Measurements from ENCODE around the gene PGAP1. TPM values are rescaled to one million over a fixed set of nuclear protein-coding genes. Genes with fewer than 3 reads are reported as not detected.

PGAP1 gene
- total RNA-seq, 1 donor from 2014 or later = 6.1 TPM

GRCh38 chr2:196967775-196968174, 41.3 kb upstream of the PGAP1 start:
- TF ChIP-seq, protein P1, sequence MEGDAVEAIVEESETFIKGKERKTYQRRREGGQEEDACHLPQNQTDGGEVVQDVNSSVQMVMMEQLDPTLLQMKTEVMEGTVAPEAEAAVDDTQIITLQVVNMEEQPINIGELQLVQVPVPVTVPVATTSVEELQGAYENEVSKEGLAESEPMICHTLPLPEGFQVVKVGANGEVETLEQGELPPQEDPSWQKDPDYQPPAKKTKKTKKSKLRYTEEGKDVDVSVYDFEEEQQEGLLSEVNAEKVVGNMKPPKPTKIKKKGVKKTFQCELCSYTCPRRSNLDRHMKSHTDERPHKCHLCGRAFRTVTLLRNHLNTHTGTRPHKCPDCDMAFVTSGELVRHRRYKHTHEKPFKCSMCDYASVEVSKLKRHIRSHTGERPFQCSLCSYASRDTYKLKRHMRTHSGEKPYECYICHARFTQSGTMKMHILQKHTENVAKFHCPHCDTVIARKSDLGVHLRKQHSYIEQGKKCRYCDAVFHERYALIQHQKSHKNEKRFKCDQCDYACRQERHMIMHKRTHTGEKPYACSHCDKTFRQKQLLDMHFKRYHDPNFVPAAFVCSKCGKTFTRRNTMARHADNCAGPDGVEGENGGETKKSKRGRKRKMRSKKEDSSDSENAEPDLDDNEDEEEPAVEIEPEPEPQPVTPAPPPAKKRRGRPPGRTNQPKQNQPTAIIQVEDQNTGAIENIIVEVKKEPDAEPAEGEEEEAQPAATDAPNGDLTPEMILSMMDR (IDR thresholded peaks at IDR 0.05; ENCODE audit: insufficient read depth, low read length, severe bottlenecking) = no peak
- DNase-seq (ENCODE audit: low read depth) (no peak), FAIRE-seq (no peak)
- no peak overlapping the region for H3K4me3 ChIP-seq (ENCODE audit: low read depth, low read length)
- H3K36me3 ChIP-seq (ENCODE audit: control insufficient read depth, insufficient read depth, low read length) = no peaks in the 10 kb centered on the region
- no peaks in the 10 kb centered on the region for H3K27me3 ChIP-seq (ENCODE audit: control insufficient read depth, insufficient read depth, low read length)

- no peak for FAIRE-seq
- H3K4me3 ChIP-seq (ENCODE audit: low read depth, low read length) = peak overlapping the region; percentile 7
These were observed 40.6 kb upstream of the PGAP1 start for GRCh38 chr2:196967116-196967515.

DNA sequence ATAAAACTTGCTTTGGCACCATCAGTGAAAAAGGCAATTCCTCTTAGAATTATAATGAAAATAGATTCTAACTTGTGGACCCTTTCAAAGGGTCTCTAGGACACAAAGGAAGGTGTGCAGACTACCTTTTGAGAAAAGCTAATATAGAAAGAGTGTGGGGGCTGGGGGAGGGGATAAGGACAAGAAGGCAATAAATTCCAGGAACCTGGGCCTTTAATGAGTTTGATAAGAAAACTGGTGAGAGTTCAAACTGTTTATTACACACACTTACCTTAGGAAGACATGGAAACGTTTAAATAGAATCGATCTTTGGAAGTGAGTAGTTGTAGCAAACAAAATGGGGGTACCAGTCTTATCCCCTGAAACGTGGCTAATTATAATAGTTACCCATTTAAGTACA, 39.6 kb upstream of the PGAP1 start:
- no peak for FAIRE-seq
- H3K36me3 ChIP-seq (ENCODE audit: control insufficient read depth, insufficient read depth, low read length) = no peaks in the 10 kb centered on the region
- TF ChIP-seq, protein P1 (IDR thresholded peaks at IDR 0.05; ENCODE audit: insufficient read depth, low read length, severe bottlenecking) = no peak
- no peak for DNase-seq (ENCODE audit: low read depth)
- H3K4me3 ChIP-seq (ENCODE audit: low read depth, low read length) = no peak overlapping the region
- no peaks in the 10 kb centered on the region for H3K27me3 ChIP-seq (ENCODE audit: control insufficient read depth, insufficient read depth, low read length)

More at GRCh38 chr2:196967116-196967515, 40.6 kb upstream of the PGAP1 start:
- Histone ChIP-seq H3K36me3 (ENCODE audit: control insufficient read depth, insufficient read depth, low read length) (no peaks in the 10 kb centered on the region), H3K27me3 (ENCODE audit: control insufficient read depth, insufficient read depth, low read length) (no peaks in the 10 kb centered on the region)
- TF ChIP-seq, protein P1 (IDR thresholded peaks at IDR 0.05; ENCODE audit: insufficient read depth, low read length, severe bottlenecking) = no peak
- DNase-seq (ENCODE audit: low read depth) = peak; percentile 45

DNA sequence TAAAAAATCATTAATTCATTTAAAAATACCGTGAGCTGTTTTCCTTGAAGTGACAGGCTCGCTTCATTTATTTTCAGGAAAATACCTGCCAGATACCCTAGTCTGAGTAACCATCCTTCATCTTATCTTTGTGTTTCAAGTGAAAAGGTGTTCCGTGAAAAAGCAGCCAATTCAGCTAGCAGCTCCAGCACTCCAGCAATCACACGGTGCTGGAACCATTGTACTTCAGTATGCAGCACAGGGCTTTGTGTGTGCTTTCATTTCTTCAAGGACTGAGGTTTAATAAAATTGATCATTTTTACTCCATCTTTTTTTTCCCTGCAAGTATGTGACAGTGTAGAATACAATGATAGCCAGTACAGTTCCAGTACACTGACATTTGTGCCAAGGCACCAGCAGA, 39.1 kb upstream of the PGAP1 start:
- Histone ChIP-seq H3K4me3 (ENCODE audit: low read depth, low read length) (no peak overlapping the region), H3K27me3 (ENCODE audit: control insufficient read depth, insufficient read depth, low read length) (no peaks in the 10 kb centered on the region), H3K36me3 (ENCODE audit: control insufficient read depth, insufficient read depth, low read length) (no peaks in the 10 kb centered on the region)
- TF ChIP-seq, protein P1 (IDR thresholded peaks at IDR 0.05; ENCODE audit: insufficient read depth, low read length, severe bottlenecking) = no peak
- DNase-seq (ENCODE audit: low read depth) (no peak), FAIRE-seq (no peak)

- TF ChIP-seq, protein P1 (IDR thresholded peaks at IDR 0.05; ENCODE audit: insufficient read depth, low read length, severe bottlenecking) = no peak
- DNase-seq (ENCODE audit: low read depth) (peak; percentile 71), FAIRE-seq (no peak)
- H3K36me3 ChIP-seq (ENCODE audit: control insufficient read depth, insufficient read depth, low read length) = no peaks in the 10 kb centered on the region
- no peaks in the 10 kb centered on the region for H3K27me3 ChIP-seq (ENCODE audit: control insufficient read depth, insufficient read depth, low read length)
- H3K4me3 ChIP-seq (ENCODE audit: low read depth, low read length) = no peak overlapping the region
These were observed 37.5 kb upstream of the PGAP1 start for GRCh38 chr2:196963961-196964360.

DNA sequence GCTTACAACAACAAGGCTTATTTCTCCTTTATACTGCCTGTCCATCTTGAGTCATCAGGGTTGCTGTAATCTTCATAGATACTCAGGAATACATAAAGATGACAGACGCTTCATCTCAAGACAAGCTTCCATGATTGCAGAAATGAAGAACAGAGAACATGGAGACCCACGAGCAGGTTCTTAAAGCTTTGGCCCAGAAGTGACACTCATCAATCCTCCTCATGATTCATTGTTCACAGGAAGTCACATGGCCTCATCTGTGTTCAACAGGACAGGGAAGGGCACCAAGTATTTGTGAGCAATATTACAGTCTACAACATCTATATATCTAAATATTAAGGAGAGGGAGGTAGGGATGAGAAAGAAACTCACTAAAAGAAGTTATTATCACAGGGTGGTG, 36.5 kb upstream of the PGAP1 start:
- Histone ChIP-seq H3K36me3 (ENCODE audit: control insufficient read depth, insufficient read depth, low read length) (no peaks in the 10 kb centered on the region), H3K4me3 (ENCODE audit: low read depth, low read length) (no peak overlapping the region), H3K27me3 (ENCODE audit: control insufficient read depth, insufficient read depth, low read length) (no peaks in the 10 kb centered on the region)
- TF ChIP-seq, protein P1 (IDR thresholded peaks at IDR 0.05; ENCODE audit: insufficient read depth, low read length, severe bottlenecking) = no peak
- DNase-seq (ENCODE audit: low read depth) = peak; percentile 62
- FAIRE-seq = no peak

Data from bronchial epithelial cell (primary cell).